IMR-90 (cell line): ENCODE results near the gene MAPK8IP1. TPM values are rescaled to one million over a fixed set of nuclear protein-coding genes. Genes with fewer than 3 reads are reported as not detected.
A peak's percentile ranks its signal among the peaks of the same experiment; 100 is the strongest.
"Not testable (repeated sequence)": the region's sequence is repeated elsewhere in the genome, so short reads cannot be mapped to it uniquely, and the experiment has no call there.

Source experiments
- ATAC-seq: fragments of 200-7000 bp; cut with Tn5 transposase; 2 replicates; pipeline ENCODE4 v1.9.1; 2020; ENCODE audit warnings: low read depth, mild to moderate bottlenecking, moderate library complexity
- BruUV-seq: library from RNA; stranded (reverse); fragments of 400-500 nt; replicated peaks from 2 replicates; lab custom pipeline; 2021; lab: Mats Ljungman, UMichigan
- CTCF ChIA-PET: fragments of 300-600 bp; formaldehyde crosslinking; extraction: SDS; loops from one replicate; lab custom pipeline; 2021; ENCODE audit warnings: antibody characterized with exemption; lab: Yijun Ruan, JAX
- POLR2A ChIA-PET: fragments of 300-600 bp; sonication (Branson Sonifier 250); formaldehyde crosslinking; loops from one replicate; lab custom pipeline; 2022; ENCODE audit warnings: antibody characterized with exemption; ENCODE audit not compliant: unreplicated experiment; lab: Charles Lee
- DNase-seq: peaks from one replicate; pipeline ENCODE4 v3.0.0; 2013
- H2AFZ ChIP-seq: replicated peaks from 2 replicates; pipeline ENCODE3; 2013; ENCODE audit warnings: low read length, mild to moderate bottlenecking; ENCODE audit not compliant: poor library complexity
- H2AK5ac ChIP-seq: 2 replicates; pipeline ENCODE4 v1.6.1; 2013; ENCODE audit warnings: low read depth, low read length, inconsistent platforms
- H2AK9ac ChIP-seq: replicated peaks from 2 replicates; pipeline ENCODE3; 2013; ENCODE audit warnings: mild to moderate bottlenecking, low read depth, low read length, moderate library complexity; ENCODE audit not compliant: poor library complexity
- H2BK120ac ChIP-seq: 2 replicates; pipeline ENCODE4 v1.6.1; 2013; ENCODE audit warnings: low read depth, low read length, inconsistent platforms
- H2BK15ac ChIP-seq: 3 replicates; pipeline ENCODE4 v1.6.1; 2013; ENCODE audit warnings: low read depth, low read length, inconsistent platforms
- H2BK20ac ChIP-seq: 2 replicates; pipeline ENCODE4 v1.6.1; 2013; ENCODE audit warnings: low read depth, mild to moderate bottlenecking, inconsistent platforms, low read length, moderate library complexity
- H2BK5ac ChIP-seq: 2 replicates; pipeline ENCODE4 v1.6.1; 2013; ENCODE audit warnings: mild to moderate bottlenecking, low read depth, low read length, inconsistent platforms; ENCODE audit not compliant: poor library complexity, severe bottlenecking
- H3K14ac ChIP-seq: replicated peaks from 2 replicates; pipeline ENCODE4 v1.6.1; 2013; ENCODE audit warnings: low read depth, low read length, inconsistent platforms
- H3K18ac ChIP-seq: 2 replicates; pipeline ENCODE4 v1.6.1; 2013; ENCODE audit warnings: low read depth, low read length, control low read depth
- H3K23ac ChIP-seq: 2 replicates; pipeline ENCODE4 v1.6.1; 2013; ENCODE audit warnings: low read depth, low read length, inconsistent platforms
- H3K27ac ChIP-seq: 2 replicates; pipeline ENCODE4 v1.5.1; 2013; ENCODE audit warnings: mild to moderate bottlenecking, control low read depth, low read length; ENCODE audit not compliant: insufficient read depth
- H3K27me3 ChIP-seq: 2 replicates; pipeline ENCODE4 v1.6.1; 2013; ENCODE audit warnings: low read length; ENCODE audit not compliant: control insufficient read depth, insufficient read depth
- H3K36me3 ChIP-seq: 2 replicates; pipeline ENCODE4 v1.6.1; 2013; ENCODE audit warnings: low read length, mixed read lengths; ENCODE audit not compliant: control insufficient read depth, insufficient read depth
- H3K4ac ChIP-seq: 2 replicates; pipeline ENCODE4 v1.6.1; 2013; ENCODE audit warnings: low read depth, low read length, inconsistent platforms
- H3K4me1 ChIP-seq: 2 replicates; pipeline ENCODE4 v1.6.1; 2013; ENCODE audit warnings: low read length, mixed read lengths; ENCODE audit not compliant: control insufficient read depth, insufficient read depth
- H3K4me2 ChIP-seq: 2 replicates; pipeline ENCODE4 v1.6.1; 2013; ENCODE audit warnings: low read depth, mild to moderate bottlenecking, control low read depth, low read length, moderate library complexity
- H3K4me3 ChIP-seq: 2 replicates; pipeline ENCODE4 v1.5.1; 2013; ENCODE audit warnings: low read depth, mild to moderate bottlenecking, control low read depth, low read length, moderate library complexity; ENCODE audit not compliant: insufficient read depth
- H3K56ac ChIP-seq: 2 replicates; pipeline ENCODE4 v1.6.1; 2013; ENCODE audit warnings: low read length, inconsistent platforms; ENCODE audit not compliant: insufficient read depth; ENCODE audit errors: extremely low read depth
- H3K79me1 ChIP-seq, 2 experiments: 2 replicates each; pipeline ENCODE4 v1.6.1; 2013; ENCODE audit warnings: low read length in 2 of 2, inconsistent platforms in 1 of 2, low read depth in 1 of 2
- H3K9ac ChIP-seq: 2 replicates; pipeline ENCODE4 v1.6.1; 2013; ENCODE audit warnings: low read depth, low read length, control low read depth
- H3K9me1 ChIP-seq: 2 replicates; pipeline ENCODE4 v1.6.1; 2013; ENCODE audit warnings: low read length, inconsistent platforms; ENCODE audit not compliant: insufficient read depth
- H3K9me3 ChIP-seq: 2 replicates; pipeline ENCODE4 v1.6.1; 2013; ENCODE audit warnings: low read length; ENCODE audit not compliant: control insufficient read depth, insufficient read depth
- H4K20me1 ChIP-seq: 2 replicates; pipeline ENCODE4 v1.6.1; 2013; ENCODE audit warnings: low read length, inconsistent platforms; ENCODE audit not compliant: insufficient read depth
- H4K5ac ChIP-seq: 2 replicates; pipeline ENCODE4 v1.6.1; 2013; ENCODE audit warnings: mild to moderate bottlenecking, low read depth, low read length, control low read depth
- H4K8ac ChIP-seq, 2 experiments: 2 replicates each; pipeline ENCODE4 v1.6.1; 2013; ENCODE audit warnings: low read depth in 2 of 2, low read length in 2 of 2, control low read depth in 1 of 2, inconsistent platforms in 1 of 2
- H4K91ac ChIP-seq: 2 replicates; pipeline ENCODE4 v1.6.1; 2013; ENCODE audit warnings: low read depth, low read length, inconsistent platforms; ENCODE audit not compliant: insufficient read depth
- POLR2A ChIP-seq: IDR thresholded peaks from 2 replicates; pipeline ENCODE4 v1.6.1; 2012; ENCODE audit warnings: mild to moderate bottlenecking, low read depth, low read length
- WGBS, 2 experiments: methylation state at CpG; one replicate each; pipeline versions ENCODE4 v1.1.5 to v1.1.7; 2013; ENCODE audit warnings: missing lambda C conversion rate in 2 of 2; ENCODE audit not compliant: insufficient read length in 1 of 2; ENCODE audit errors: extremely low coverage in 2 of 2; 5-methylcytosine and 5-hydroxymethylcytosine counted together
- dilution Hi-C: fragments of 300-500 bp; cut with HindIII; formaldehyde crosslinking; loops from one replicate; pipeline ENCODE4 v1.14.3; 2018; ENCODE audit warnings: low sequenced_read_pairs; ENCODE audit not compliant: unreplicated experiment
- in situ Hi-C: fragments of 300-500 bp; cut with MboI; formaldehyde crosslinking; loops from 3 replicates; pipeline ENCODE4 v1.14.3; 2019; ENCODE audit warnings: low sequenced_read_pairs, inconsistent platforms, mixed read lengths
- intact Hi-C: fragments of 100-400 bp; cut with micrococcal nuclease; formaldehyde crosslinking; loops from 2 replicates; pipeline ENCODE4 v1.10.0; 2022
- polyA plus RNA-seq, 3 experiments: library from polyadenylated mRNA; depleted of rRNA; stranded (reverse); fragments of >200 nt; gene quantifications; 2 replicates each; pipeline ENCODE4 v1.2.3, GENCODE V29; 2012; ENCODE audit warnings: low replicate concordance in 1 of 3
- total RNA-seq: library from RNA; depleted of rRNA; stranded (reverse); fragments of >200 nt; gene quantifications from 2 replicates; pipeline ENCODE4 v1.2.3, GENCODE V29; 2012

MAPK8IP1 gene
- total and polyA plus RNA-seq, 2 of the 4 experiments (the other 2 are of a cell fraction): 6.5 to 9.6 TPM

DNA sequence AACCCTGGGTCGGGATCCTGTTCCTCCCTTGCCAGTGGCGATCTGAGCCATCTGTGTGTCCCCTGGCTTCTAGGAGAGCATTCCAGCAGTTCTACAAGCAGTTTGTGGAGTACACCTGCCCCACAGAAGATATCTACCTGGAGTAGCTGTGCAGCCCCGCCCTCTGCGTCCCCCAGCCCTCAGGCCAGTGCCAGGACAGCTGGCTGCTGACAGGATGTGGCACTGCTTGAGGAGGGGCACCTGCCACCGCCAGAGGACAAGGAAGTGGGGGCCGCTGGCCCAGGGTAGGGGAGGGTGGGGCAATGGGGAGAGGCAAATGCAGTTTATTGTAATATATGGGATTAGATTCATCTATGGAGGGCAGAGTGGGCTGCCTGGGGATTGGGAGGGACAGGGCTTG is 20.1 kb downstream of the MAPK8IP1 start:
- 0 out of 2 replicates have a peak, but pooled peaks have one; percentile 18 for TF ChIP-seq POLR2A
- H2BK15ac ChIP-seq, H3K9me1 ChIP-seq, H2AK5ac ChIP-seq, H3K56ac ChIP-seq, H3K14ac ChIP-seq, intact Hi-C loops, H3K4me1 ChIP-seq, H4K5ac ChIP-seq, H2BK20ac ChIP-seq, H3K27ac ChIP-seq, BruUV-seq, ATAC-seq, H2AFZ ChIP-seq, H3K79me1 ChIP-seq, H4K8ac ChIP-seq, H2AK9ac ChIP-seq, in situ Hi-C loops, H2BK120ac ChIP-seq, H2BK5ac ChIP-seq, H3K4me3 ChIP-seq, H4K91ac ChIP-seq, H3K9me3 ChIP-seq, H3K18ac ChIP-seq, H3K4me2 ChIP-seq, H3K9ac ChIP-seq, POLR2A ChIA-PET, H3K23ac ChIP-seq, H3K27me3 ChIP-seq, CTCF ChIA-PET, H3K4ac ChIP-seq, dilution Hi-C loops, DNase-seq: not testable (repeated sequence)
- WGBS, 2 experiments: 88% methylated on average over 2 of the region's 6 CpGs; no CpG with 5 or more reads in 1 of the 2 experiments
- Histone ChIP-seq H3K36me3 (peaks cover 22% of the 10 kb centered on the region), H4K20me1 (peaks cover 10% of the 10 kb centered on the region; the same call in 1 of the 2 replicates)
